NCI-H2029 treated with DMSO at 0.1 percent for 48 hours (cell line): ENCODE data around the gene CHST3.
"Not testable (repeated sequence)": the region's sequence is repeated elsewhere in the genome, so short reads cannot be mapped to it uniquely, and the experiment has no call there.

ENCODE experiments used
- DNase-seq: peaks from one replicate; lab custom pipeline; 2025; lab: John Stamatoyannopoulos, UW

The CHST3 gene

GRCh38 chr10:71964098-71964742 is at the start of gene CHST3:
Gene CHST3, plus strand, starts transcription at chr10:71964395. Its CDS starts 41,448 bp downstream, at chr10:72005843.
- DNase-seq: no peak

- no peak for DNase-seq
Observed at GRCh38 chr10:71916827-71917226, 47.4 kb upstream of the CHST3 start.

DNA sequence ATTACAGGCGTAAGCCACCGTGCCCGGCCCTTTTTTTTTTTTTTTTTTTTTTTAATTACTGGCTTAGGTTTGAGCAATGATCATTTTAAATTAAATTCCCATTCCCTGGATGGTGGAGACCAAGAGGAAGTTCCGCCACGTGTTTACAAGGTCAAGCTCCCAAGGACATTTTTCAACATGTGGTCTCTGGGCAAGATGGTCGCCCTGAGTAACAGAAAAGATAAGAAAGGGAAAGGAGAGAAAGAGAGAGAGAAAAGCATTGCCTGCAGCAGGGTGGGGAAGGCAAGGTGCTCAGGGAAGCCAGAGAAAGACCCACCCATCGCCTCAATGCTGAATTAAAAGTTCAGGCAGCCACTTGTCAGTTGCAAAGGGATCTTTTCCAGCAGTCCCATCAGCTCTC is 45.2 kb upstream of the CHST3 start:
- DNase-seq: no peak

GRCh38 chr10:71919956-71920539 is 44.1 kb upstream of the CHST3 start:
- not testable (repeated sequence) for DNase-seq

DNA sequence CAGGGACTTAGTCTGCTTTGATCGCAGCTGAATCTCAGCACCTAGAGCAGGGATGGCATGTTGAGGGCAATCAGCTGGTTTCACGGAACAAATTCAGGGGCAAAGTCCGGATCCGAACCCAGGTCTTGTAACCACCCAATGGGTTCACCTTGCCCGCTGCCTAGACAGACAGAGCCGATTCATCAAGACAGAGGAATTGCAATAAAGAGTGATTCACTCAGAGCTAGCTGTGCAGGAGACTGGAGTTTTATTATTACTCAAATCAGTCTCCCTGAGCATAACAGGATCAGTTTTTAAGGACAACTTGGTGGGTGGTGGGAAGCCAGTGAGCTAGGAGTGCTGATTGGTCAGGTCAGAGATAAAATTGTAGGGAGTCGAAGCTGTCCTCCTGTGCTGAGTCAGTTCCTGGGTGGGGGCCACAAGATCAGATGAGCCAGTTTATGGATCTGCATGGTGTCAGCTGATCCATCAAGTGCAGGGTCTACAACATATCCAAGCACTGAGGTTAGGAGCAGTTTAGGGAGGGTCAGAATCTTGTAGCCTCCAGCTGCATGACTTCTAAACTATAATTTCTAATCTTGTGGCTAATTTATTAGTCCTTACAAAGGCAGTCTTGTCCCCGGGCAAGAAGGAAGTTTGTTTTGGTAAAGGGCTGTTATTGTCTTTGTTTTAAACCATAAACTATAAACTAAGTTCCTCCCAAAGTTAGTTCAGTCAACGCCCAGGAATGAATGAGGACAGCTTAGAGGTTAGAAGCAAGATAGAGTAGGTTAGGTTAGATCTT is 43.5 kb upstream of the CHST3 start:
- no peak for DNase-seq

- DNase-seq: no peak
Observed at GRCh38 chr10:71921324-71922027, 42.7 kb upstream of the CHST3 start.

DNA sequence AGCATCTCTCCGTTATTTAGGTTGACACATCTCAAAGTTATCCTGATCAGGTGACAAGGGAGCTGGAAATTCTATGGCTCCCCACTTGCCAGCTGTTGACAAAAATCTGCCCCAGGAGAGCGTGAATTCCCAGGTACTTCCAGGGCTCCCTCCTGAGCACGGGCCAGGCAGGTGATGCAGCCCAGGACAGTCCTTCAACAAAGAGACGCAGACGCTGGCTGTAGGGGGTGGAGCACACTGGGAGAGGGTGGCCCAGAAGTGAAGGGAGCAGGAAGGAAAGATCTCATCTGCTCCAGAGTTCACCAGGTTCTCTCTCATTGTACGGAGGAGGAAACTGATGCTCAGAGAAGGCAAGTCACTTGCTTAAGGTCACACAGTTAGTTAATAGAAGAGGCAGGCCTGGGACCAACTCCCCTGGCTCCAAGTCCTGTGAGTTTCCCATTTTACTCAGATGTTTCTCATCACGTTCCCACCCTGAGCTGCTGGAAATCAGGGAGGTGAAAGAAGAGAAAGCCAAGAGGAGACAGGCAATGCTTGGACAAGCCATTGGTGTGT is 41.0 kb upstream of the CHST3 start:
- DNase-seq: no peak

DNA sequence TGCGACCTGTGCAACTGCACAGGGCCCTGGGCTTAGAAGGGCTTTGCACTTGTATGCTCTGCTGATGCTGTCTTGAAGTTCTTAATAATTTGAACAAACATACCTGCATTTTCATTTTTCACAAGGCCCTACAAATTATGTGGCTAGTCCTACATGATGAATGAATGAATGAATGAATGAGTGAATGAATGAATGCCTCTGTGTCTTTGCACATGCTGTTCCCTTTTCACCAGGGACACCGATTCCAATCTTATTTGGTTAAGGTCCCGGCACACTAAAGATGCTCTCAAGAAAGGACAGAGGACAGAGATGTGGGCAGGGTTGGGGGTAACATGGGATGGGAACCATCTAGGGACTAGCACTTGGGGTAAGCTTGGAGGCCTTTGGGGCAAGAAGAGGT is 39.4 kb upstream of the CHST3 start:
- DNase-seq: no peak

DNA sequence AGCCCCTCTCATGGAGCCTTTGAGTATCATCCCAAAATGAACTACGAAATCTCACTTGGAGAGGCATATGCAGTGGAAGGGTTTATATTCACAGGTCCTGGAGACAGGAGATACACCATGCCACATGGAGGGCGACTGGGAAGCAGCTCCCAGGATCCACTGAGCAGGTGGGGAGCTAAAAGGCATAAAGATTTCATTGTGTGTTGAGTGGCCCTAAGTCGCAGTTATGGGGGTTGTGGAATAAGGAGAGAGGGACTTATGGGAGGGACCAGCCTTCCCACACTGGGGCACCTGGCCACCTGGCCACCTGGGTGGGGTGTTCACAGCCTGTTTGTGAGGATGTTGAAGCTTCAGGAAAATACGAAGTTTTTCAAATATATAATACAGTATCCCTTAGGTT is 37.0 kb upstream of the CHST3 start:
- DNase-seq: no peak

DNA sequence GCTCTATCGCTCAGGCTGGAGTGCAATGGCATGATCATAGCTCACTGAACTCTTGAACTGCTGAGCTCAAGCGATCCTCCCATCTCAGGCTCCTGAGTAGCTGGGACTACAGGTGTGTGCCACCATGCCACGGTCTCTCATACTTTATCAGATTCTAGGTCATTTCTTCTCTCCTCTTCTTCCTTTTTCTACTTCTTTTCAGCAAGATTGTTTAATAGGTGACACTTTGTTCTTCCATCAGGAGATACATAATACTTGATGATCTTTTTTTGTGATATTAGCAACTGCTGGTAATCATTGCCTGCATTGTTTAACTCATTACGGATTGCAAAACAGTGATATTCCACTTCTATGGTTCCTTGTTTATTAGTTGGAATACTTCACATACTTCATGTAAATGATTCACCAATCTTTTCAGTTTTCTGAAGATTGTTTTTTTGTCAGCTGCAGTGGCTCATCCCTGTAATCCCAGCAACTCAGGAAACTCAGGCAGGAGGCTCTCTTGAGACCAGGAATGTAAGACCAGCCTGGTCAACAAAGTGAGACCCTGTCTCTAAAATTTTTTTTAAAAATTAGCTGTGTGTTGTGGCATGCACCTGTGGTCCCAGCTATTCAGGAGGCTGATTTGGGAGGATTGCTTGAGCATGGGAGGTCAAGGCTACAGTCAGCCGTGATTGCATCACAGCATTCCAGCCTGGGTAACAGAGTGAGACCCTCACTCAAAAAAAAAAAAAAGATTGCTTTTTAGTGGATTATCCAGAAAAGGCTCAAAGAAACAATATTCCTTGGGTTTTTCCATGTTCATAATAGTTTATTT is 36.2 kb upstream of the CHST3 start:
- no peak for DNase-seq

- DNase-seq: no peak
Observed at GRCh38 chr10:71931295-71931694, 32.9 kb upstream of the CHST3 start.

DNA sequence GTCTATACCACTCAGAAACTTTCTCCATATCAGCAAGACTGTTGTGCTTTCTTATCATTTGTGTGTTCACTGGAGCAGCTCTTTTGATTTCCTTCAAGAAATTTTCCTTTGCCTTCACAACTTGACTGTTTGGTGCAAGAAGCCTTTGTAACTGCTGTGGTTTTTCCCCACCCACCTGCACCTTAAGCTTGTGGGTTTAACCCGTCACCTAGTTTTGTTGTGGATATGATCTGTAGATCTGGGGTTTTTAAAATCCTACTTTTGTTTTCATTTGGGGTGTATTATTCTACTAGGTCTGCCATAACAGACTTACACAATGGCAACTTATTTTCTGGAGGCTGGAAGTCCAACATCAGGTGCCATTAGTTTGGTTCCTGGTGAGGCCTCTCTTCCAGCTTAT is 30.5 kb upstream of the CHST3 start:
- no peak for DNase-seq

- DNase-seq: no peak
Observed at GRCh38 chr10:71938211-71938610, 26.0 kb upstream of the CHST3 start.

DNA sequence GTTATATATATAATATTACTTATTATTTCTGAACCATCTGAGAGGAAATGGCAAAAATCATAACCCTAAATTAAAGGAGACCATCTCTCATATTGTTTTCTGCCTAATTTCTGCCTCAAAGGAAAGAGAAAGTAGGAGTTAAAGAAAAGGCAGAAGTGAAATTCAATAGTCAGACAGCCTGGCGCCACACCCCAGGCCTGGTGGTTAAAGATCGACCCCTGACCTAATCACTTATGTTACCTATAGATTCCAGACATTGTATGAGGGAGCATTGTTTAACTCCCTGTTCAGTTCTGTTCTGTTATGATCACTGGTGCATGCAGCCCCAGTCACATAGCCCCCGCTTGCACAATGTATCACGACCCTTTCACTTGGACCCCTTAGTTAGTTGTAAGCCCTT is 24.9 kb upstream of the CHST3 start:
- no peak for DNase-seq

- DNase-seq: no peak
Observed at GRCh38 chr10:71939861-71940474, 24.2 kb upstream of the CHST3 start.

DNA sequence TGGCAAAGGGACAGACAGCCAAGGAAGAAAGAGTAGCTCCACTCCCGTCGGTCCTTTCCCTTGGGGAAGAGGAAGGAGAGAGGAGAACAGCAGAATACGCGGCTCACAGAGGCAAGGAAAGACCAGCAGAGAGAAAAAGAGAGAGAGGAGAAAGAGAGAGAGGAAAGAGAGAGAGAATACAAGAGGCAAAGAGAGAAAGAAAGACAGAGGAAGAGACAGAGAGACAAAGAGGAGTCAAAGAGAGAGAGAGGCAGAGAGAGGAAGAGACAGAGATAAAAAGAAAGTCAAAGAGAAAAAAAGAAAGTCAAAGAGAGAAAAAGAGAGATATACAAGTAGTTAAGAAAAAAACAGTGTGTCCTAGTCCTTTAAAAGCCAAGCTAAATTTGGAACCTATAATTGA is 23.4 kb upstream of the CHST3 start:
- no peak for DNase-seq

DNA sequence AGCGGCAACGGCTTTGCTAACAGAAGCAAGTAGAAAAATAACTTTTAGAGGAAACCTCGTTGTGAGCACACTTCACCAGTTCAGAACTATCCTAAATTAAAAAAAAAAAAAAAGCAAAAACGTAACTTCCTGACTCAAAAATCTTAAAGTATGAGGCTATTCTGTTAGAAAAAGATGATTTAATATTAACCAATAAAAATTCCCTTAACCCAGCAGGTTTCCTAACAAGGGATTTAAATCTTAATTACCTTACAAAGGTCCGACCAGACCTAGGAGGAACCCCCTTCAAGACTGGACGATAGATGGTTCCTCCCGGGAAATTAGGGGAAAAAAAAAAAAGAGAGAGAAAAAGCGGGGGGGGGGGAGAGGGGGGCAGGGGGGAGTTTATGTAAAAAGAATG is 22.9 kb upstream of the CHST3 start:
- no peak for DNase-seq

DNA sequence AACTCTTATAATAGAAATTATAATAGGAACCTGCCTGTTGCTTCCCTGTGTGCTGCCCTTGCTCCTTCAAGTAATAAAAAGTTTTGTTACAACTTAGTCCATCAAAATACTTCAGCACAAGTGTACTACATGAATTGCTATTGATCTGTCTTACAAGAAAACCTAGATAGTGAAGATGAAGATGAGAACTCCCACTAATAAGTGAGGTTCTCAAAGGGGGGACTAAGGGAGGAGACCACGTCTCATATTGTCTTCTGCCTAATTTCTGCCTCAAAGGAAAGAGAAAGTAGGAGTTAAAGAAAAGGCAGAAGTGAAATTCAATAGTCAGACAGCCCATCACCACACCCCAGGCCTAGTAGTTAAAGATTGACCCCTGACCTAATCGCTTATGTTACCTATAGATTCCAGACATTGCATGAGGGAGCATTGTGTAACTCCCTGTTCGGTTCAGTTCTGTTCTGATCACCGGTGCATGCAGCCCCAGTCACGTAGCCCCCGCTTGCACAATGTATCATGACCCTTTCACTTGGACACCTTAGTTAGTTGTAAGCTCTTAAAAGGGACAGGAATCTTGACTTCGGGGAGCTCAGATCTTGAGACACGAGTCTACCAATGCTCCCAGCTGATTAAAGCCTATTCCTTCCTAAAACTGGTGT is 18.2 kb upstream of the CHST3 start:
- DNase-seq: no peak

- no peak for DNase-seq
Observed at GRCh38 chr10:71946700-71947099, 17.5 kb upstream of the CHST3 start.

DNA sequence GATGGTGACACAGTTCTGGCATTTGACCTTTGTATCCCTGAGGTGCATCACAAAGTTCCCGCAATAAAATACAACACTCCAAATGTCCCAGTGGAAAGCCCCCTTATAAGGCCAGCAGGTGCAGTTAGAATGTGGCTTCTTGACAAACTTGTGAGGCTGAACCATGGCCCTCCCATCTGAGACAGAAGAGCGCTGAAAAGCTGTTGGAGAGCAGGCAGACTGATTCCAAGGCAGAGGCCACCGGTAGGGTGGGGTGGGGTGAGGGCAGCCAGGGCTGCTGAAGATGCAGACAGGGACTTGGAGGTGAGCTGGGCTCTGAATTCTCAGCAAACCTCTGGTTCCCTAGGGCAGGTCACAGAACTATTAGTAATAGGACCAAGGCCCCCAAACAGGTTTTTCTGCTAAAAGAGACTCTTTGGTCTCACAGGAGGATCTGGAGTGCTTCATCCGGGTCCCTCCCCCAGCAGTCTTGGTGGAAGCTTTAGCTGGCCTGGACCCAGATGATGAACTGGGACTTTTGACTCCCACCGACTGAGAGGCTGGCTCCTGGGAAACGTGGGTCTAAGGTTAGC is 15.6 kb upstream of the CHST3 start:
- DNase-seq: no peak
